KMS-11 (cell line): Measurements from ENCODE around the gene CYB5B.

Experiments used
- H2AFZ ChIP-seq: fragments of 200-600 bp; sonication (generic); 2 replicates; pipeline ENCODE4 v1.6.1; 2016; ENCODE audit warnings: antibody characterized with exemption, mixed run types, low read depth
- H3K27ac ChIP-seq: fragments of 200-600 bp; sonication (generic); 2 replicates; pipeline ENCODE4 v1.6.1; 2016; ENCODE audit warnings: mild to moderate bottlenecking, mixed run types
- H3K27me3 ChIP-seq: fragments of 200-600 bp; sonication (generic); 2 replicates; pipeline ENCODE4 v1.6.1; 2017; ENCODE audit warnings: mild to moderate bottlenecking, low read depth, mixed run types, moderate library complexity; ENCODE audit not compliant: insufficient read depth
- H3K36me3 ChIP-seq: fragments of 200-600 bp; sonication (generic); 2 replicates; pipeline ENCODE4 v1.6.1; 2017; ENCODE audit warnings: mild to moderate bottlenecking, mixed run types; ENCODE audit not compliant: insufficient read depth
- H3K4me1 ChIP-seq: fragments of 200-600 bp; sonication (generic); 2 replicates; pipeline ENCODE4 v1.6.1; 2016; ENCODE audit warnings: mild to moderate bottlenecking, low read depth, mixed run types; ENCODE audit not compliant: poor library complexity, severe bottlenecking
- H3K4me2 ChIP-seq: fragments of 200-600 bp; sonication (generic); 2 replicates; pipeline ENCODE4 v1.7.0; 2016; ENCODE audit warnings: mild to moderate bottlenecking, mixed run types
- H3K4me3 ChIP-seq: fragments of 200-600 bp; sonication (generic); IDR thresholded peaks from 2 replicates; pipeline ENCODE4 v1.6.1; 2017; ENCODE audit warnings: low read depth, low read length, mixed read lengths; ENCODE audit not compliant: insufficient read depth
- H3K79me2 ChIP-seq: fragments of 200-600 bp; sonication (generic); 2 replicates; pipeline ENCODE4 v1.6.1; 2016; ENCODE audit warnings: low read depth, mixed run types; ENCODE audit not compliant: insufficient read depth
- H3K9ac ChIP-seq: fragments of 200-600 bp; sonication (generic); 2 replicates; pipeline ENCODE4 v1.6.1; 2016; ENCODE audit warnings: mild to moderate bottlenecking, mixed run types
- H4K20me1 ChIP-seq: fragments of 200-600 bp; sonication (generic); 2 replicates; pipeline ENCODE4 v1.6.1; 2016; ENCODE audit warnings: mild to moderate bottlenecking, mixed run types; ENCODE audit not compliant: insufficient read depth
- TF ChIP-seq, protein P1 (sequence below): fragments of 200-600 bp; sonication (generic); conservative IDR thresholded peaks from 2 replicates; pipeline ENCODE4 v1.6.1; 2017; ENCODE audit warnings: low read depth, mild to moderate bottlenecking, antibody characterized with exemption, low read length, moderate library complexity, mixed read lengths

Gene CYB5B

DNA sequence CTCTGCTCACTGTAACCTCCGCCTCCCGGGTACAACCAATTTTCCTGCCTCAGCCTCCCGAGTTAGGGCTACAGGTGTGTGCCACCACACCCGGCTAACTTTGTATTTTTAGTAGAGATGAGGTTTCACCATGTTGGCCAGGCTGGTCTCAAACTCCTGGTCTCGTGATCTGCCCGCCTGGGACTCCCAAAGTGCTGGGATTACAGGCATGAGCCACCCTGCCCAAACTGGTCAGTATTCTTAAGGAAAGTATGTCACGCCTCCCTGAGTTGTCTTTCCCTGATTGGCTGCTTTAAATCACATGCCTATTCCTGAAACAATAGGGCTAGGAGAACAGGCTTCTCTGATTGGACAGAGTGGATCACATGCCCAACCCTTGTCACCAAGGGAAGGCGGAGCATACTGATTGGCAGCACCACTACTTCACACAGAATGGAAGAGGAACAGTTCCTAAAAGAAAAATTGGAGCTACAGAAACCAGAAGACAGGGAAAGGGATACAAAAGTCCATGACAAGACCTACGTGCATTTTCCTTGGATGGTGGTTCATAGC is 17.6 kb upstream of the CYB5B start:
- Histone ChIP-seq H3K9ac (no peak overlapping the region), H3K27ac (no peak overlapping the region), H3K79me2 (no peaks in the 10 kb centered on the region), H2AFZ (no peak overlapping the region), H3K27me3 (no peaks in the 10 kb centered on the region), H3K4me3 (no peak overlapping the region), H3K4me2 (no peak overlapping the region), H4K20me1 (no peaks in the 10 kb centered on the region), H3K4me1 (no peaks in the 10 kb centered on the region), H3K36me3 (no peaks in the 10 kb centered on the region)
- TF ChIP-seq, protein P1, sequence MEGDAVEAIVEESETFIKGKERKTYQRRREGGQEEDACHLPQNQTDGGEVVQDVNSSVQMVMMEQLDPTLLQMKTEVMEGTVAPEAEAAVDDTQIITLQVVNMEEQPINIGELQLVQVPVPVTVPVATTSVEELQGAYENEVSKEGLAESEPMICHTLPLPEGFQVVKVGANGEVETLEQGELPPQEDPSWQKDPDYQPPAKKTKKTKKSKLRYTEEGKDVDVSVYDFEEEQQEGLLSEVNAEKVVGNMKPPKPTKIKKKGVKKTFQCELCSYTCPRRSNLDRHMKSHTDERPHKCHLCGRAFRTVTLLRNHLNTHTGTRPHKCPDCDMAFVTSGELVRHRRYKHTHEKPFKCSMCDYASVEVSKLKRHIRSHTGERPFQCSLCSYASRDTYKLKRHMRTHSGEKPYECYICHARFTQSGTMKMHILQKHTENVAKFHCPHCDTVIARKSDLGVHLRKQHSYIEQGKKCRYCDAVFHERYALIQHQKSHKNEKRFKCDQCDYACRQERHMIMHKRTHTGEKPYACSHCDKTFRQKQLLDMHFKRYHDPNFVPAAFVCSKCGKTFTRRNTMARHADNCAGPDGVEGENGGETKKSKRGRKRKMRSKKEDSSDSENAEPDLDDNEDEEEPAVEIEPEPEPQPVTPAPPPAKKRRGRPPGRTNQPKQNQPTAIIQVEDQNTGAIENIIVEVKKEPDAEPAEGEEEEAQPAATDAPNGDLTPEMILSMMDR: no peak

DNA sequence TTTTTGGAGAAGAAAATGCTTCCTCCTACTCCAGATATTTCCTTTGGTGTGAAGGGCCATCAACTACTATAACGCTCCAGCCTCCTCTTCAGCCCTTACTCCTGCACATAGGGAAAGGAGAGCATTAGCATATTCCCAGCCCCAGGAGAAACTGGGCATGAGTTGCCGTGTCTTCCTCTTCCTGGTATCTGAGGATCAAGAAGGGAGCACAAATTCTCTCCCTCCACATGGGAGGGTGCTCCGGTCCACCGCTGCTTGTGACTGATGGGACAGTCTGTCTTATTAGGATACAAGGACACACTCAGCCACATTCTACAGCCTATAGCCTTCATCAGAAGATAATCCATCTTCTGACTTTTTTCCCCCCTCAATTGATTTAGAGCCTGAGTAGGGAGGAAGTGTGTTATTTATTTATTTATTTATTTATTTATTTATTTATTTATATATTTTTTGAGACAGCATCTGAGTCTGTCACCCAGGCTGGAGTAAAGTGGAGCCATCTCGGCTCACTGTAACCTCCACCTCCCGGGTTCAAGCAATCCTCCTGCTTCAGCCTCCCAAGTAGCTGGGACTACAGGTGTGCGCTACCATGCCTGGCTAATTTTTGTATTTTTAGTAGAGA is 16.6 kb upstream of the CYB5B start:
- Histone ChIP-seq H3K4me3 (no peak overlapping the region), H3K27ac (no peak overlapping the region), H3K4me1 (no peaks in the 10 kb centered on the region), H3K27me3 (no peaks in the 10 kb centered on the region), H2AFZ (no peak overlapping the region), H3K36me3 (no peaks in the 10 kb centered on the region), H4K20me1 (no peaks in the 10 kb centered on the region), H3K9ac (no peak overlapping the region), H3K4me2 (no peak overlapping the region), H3K79me2 (no peaks in the 10 kb centered on the region)
- TF ChIP-seq, protein P1: no peak

DNA sequence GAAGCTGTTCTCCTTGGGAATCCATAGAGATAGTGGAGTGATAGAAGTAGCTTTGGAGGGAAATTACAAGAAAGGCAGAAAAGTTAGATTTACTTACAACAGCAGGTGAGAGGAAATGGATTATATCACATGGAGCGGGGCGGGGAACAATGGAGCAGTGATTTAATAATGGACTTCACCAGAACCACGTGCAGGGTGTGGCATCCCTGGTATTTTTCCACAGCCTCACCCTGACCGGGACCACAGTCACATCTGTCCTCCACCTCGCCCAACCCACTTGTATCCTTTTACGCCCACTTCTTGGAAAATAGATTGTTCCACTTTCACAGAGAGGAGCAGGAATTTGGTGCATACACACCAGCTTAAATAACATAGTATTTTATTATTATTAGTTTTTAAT is 15.9 kb upstream of the CYB5B start:
- Histone ChIP-seq H3K36me3 (no peaks in the 10 kb centered on the region), H3K4me2 (no peak overlapping the region), H3K4me1 (no peaks in the 10 kb centered on the region), H3K4me3 (no peak overlapping the region), H4K20me1 (no peaks in the 10 kb centered on the region), H2AFZ (no peak overlapping the region), H3K27ac (no peak overlapping the region), H3K9ac (no peak overlapping the region), H3K79me2 (no peaks in the 10 kb centered on the region), H3K27me3 (no peaks in the 10 kb centered on the region)
- TF ChIP-seq, protein P1: no peak

DNA sequence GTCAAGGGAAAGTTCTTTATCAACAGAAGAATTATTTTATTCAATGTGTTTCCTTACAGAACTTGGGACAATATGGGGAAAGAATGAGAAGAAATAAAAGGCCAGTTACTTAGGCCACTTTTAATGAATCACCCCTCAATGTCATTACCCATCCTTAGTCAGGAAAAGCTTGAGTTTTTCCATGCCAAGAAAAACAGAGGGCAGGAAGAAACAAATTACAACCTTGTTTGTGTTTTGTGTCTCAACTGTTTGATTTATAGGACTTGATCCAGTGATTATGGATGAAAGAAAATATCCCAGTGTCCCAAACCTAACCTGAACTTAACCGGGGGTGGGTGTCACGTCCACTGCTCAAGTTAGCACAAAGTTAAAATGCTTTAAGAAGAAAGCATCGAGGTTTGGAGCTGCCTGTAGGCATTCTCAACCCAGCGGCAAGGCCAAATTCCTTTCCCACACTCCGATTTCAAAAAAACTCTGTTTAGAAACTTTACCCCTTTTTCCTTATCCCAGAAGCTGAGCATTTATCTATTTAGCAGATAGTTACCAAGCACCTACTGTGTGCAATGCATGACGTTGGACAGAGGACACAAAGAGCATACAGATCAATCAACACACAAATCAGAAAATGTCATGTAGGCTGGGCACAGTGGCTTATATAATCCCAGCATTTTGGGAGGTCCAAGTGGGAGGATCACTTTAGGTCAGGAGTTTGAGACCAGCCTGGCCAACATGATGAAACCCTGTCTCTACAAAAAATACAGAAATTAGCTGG is 14.0 kb upstream of the CYB5B start:
- no peak overlapping the region for H3K9ac ChIP-seq
- H3K79me2 ChIP-seq: no peaks in the 10 kb centered on the region
- H3K27me3 ChIP-seq: no peaks in the 10 kb centered on the region
- no peaks in the 10 kb centered on the region for H4K20me1 ChIP-seq
- TF ChIP-seq, protein P1: no peak
- no peaks in the 10 kb centered on the region for H3K36me3 ChIP-seq
- no peak overlapping the region for H2AFZ ChIP-seq
- H3K4me1 ChIP-seq: no peaks in the 10 kb centered on the region
- no peak overlapping the region for H3K4me2 ChIP-seq
- H3K4me3 ChIP-seq: no peak overlapping the region
- no peak overlapping the region for H3K27ac ChIP-seq
